ENCODE measurements around the gene CD72. TPM values are rescaled to one million over a fixed set of nuclear protein-coding genes. Genes with fewer than 3 reads are reported as not detected.

The CD72 gene
- total and polyA plus RNA-seq, 4 donors: 2.0 to 5.7 (median 3.5) TPM

- no peak overlapping the region for H3K4me3 ChIP-seq (ENCODE audit: low read depth in 1 of 3, low read length in 3 of 3)
- H3K27ac ChIP-seq (ENCODE audit: low read depth in 1 of 2, low read length in 2 of 2): no peak overlapping the region
- TF ChIP-seq FOXA2 (IDR thresholded peaks at IDR 0.05) (no peak), HNF4A (conservative IDR thresholded peaks at IDR 0.05) (no peak), FOXA1 (IDR thresholded peaks at IDR 0.05) (no peak), RAD21 (IDR thresholded peaks at IDR 0.05) (peak in 1 of 2 donors; percentile 25), REST (IDR thresholded peaks at IDR 0.05) (no peak), CTCF (IDR thresholded peaks at IDR 0.05; ENCODE audit: low read depth, low read length, missing input control) (no peak), ZBTB33 (IDR thresholded peaks at IDR 0.05) (no peak), YY1 (IDR thresholded peaks at IDR 0.05) (no peak), HNF4G (IDR thresholded peaks at IDR 0.05) (no peak)
- DNase-seq (ENCODE audit: low spot score): peak; percentile 49
- H3K27me3 ChIP-seq (ENCODE audit: control insufficient read depth in 4 of 4, insufficient read depth in 4 of 4, low read length in 3 of 4): no peaks in the 10 kb centered on the region
- peaks cover 0 to 9% (median 3%) of the 10 kb centered on the region in 4 donors for H3K4me1 ChIP-seq (ENCODE audit: control insufficient read depth in 4 of 4, insufficient read depth in 4 of 4, low read length in 3 of 4)
- WGBS: 45% methylated on average over 14 of the region's 14 CpGs
- no peak overlapping the region for H3K9ac ChIP-seq (ENCODE audit: low read depth in 1 of 2, low read length in 2 of 2)
- no peaks in the 10 kb centered on the region for H3K9me3 ChIP-seq (ENCODE audit: control insufficient read depth in 4 of 4, low read length in 3 of 4)
- peaks cover 0 to 10% (median 2%) of the 10 kb centered on the region in 4 donors for H3K36me3 ChIP-seq (ENCODE audit: control insufficient read depth in 4 of 4, insufficient read depth in 3 of 4, low read depth in 1 of 4, low read length in 3 of 4)
These were observed 54.4 kb downstream of the CD72 start for GRCh38 chr9:35563791-35564197.

GRCh38 chr9:35562895-35563780, 55.1 kb downstream of the CD72 start:
- H3K27me3 ChIP-seq (ENCODE audit: control insufficient read depth in 4 of 4, insufficient read depth in 4 of 4, low read length in 3 of 4): no peaks in the 10 kb centered on the region
- WGBS: 84% methylated on average over 20 of the region's 20 CpGs
- DNase-seq (ENCODE audit: low spot score): no peak
- H3K9me3 ChIP-seq (ENCODE audit: control insufficient read depth in 4 of 4, low read length in 3 of 4): no peaks in the 10 kb centered on the region
- H3K27ac ChIP-seq (ENCODE audit: low read depth in 1 of 2, low read length in 2 of 2): no peak overlapping the region
- peaks cover 0 to 17% (median 4%) of the 10 kb centered on the region in 4 donors for H3K36me3 ChIP-seq (ENCODE audit: control insufficient read depth in 4 of 4, insufficient read depth in 3 of 4, low read depth in 1 of 4, low read length in 3 of 4)
- no peak overlapping the region for H3K9ac ChIP-seq (ENCODE audit: low read depth in 1 of 2, low read length in 2 of 2)
- H3K4me3 ChIP-seq (ENCODE audit: low read depth in 1 of 3, low read length in 3 of 3): no peak overlapping the region
- TF ChIP-seq SP1 (IDR thresholded peaks at IDR 0.05) (no peak), REST (IDR thresholded peaks at IDR 0.05) (no peak), HNF4G (IDR thresholded peaks at IDR 0.05) (no peak)
- peaks cover 0 to 9% (median 3%) of the 10 kb centered on the region in 4 donors for H3K4me1 ChIP-seq (ENCODE audit: control insufficient read depth in 4 of 4, insufficient read depth in 4 of 4, low read length in 3 of 4)

All from liver (tissue), 9 donors.